HG03064 (cell line): Measurements from ENCODE around the gene ANKRD45.
"Not testable (repeated sequence)": the region's sequence is repeated elsewhere in the genome, so short reads cannot be mapped to it uniquely, and the experiment has no call there.

Experiments used
- ATAC-seq: cut with Tn5 transposase; IDR thresholded peaks from one replicate; pipeline ENCODE4 v1.9.1; 2021; ENCODE audit warnings: low read depth; ENCODE audit not compliant: unreplicated experiment

ANKRD45 gene

DNA sequence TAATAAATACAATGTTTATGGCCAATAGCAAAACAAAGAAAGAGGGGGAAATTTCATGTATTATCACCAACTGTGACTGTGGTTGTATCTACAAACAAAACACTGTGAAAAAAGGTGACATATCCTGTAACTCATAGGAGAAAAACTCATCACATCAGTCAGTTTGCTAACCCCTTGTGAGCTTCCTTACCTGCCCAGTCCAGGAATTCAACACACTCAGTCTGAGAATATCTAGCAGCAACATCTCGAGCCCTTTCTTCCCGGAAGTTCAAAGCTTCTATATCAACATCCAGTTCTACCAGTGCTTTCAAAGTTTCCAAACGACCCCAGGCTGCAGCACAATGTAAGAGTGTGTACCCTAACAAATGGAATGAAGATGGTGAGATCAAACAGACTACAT, 23.0 kb downstream of the ANKRD45 start:
- ATAC-seq = no peak

DNA sequence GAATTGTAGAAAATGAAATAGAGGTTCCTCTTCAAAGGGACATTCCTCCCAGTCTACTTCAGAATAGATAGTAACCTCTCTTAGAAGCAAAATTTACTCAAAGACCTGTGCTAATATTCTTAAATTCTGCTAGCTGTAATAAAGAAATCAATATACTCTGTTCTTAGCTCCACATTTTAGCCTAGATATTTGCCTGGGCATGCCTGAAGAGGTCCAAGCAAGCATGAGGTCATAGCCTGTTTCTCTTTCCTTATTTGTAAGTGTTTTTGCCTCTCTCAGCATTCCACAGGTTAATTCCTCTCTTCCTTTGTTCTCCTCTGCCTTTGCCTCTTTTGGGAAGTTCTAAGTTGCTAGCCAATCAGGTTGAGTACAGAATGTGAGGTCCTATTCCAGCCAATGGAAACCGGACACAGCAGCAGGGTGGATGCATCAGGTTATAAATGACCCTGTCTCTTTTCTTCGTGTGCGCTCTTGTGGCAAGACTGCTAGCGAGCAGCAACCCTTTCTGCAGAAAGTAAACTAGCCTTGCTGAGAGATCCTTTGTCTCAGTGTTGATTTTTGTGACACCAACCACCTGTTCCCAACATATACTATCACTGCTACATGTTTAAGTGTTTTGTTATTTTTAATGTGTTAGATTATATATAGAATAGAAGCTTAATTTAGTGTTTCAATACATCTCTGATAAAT, 27.1 kb downstream of the ANKRD45 start:
- ATAC-seq = not testable (repeated sequence)

DNA sequence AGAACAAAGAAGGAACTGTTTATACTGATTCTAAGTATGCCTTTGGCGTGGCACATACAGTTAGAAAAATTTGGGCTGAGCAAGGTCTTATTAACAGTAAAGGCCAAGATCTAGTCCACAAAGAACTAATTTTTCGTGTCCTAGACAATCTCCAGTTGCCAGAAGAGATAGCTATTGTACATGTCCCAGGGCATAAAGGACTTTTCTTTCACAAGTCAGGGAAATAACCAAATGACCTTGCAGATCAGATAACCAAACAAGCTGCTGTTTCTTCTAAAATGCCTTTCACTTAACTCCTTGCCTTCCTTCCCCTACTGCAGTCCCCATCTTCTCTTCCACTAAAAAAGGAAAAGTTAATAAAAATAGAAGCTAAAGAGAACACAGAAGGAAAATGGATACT, 30.5 kb downstream of the ANKRD45 start:
- ATAC-seq = no peak

DNA sequence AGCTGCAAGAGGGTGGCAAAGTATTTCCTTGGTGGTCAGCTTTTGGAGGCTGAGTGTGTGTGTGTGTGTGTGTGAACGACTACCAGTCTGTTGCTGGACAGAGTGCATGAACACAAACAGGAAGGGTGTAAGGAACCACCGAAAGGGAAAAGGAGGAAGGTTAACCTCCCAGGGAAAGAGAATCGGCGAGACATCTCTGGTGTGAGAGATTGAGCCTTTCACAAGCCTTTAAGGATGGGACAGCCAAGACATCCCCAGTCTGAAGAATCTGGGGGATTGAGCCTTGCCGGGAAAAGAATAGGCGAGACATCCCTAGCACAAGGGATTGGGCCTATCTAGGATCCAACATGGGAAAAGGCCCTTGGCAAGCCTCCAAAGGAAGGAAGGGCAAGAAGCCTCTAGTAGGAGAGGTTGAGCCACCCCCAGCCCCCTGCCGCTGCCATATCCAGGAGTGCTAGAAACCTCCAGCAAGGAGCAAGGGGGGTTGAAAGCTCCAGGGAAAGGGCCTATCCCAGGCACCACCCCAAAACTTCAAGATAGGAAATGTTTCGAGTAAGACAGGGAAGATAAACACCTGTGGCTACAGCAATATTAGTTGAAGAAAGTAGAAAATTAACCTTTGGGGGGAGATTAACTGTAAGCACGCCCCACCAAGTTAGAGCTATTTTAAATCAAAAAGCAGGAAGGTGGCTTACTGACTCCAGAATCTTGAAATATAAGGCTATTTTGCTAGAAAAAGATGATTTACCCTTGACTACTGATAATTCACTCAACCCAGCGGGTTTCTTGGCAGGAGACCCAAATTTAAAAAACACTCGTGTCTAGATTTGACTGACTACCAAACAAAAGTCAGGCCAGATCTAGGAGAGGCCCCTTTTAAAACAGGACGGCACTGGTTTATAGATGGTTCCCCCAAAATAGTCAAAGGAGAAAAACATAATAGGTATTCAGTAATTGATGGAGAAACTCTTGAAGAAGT, 31.3 kb downstream of the ANKRD45 start:
- ATAC-seq = no peak

DNA sequence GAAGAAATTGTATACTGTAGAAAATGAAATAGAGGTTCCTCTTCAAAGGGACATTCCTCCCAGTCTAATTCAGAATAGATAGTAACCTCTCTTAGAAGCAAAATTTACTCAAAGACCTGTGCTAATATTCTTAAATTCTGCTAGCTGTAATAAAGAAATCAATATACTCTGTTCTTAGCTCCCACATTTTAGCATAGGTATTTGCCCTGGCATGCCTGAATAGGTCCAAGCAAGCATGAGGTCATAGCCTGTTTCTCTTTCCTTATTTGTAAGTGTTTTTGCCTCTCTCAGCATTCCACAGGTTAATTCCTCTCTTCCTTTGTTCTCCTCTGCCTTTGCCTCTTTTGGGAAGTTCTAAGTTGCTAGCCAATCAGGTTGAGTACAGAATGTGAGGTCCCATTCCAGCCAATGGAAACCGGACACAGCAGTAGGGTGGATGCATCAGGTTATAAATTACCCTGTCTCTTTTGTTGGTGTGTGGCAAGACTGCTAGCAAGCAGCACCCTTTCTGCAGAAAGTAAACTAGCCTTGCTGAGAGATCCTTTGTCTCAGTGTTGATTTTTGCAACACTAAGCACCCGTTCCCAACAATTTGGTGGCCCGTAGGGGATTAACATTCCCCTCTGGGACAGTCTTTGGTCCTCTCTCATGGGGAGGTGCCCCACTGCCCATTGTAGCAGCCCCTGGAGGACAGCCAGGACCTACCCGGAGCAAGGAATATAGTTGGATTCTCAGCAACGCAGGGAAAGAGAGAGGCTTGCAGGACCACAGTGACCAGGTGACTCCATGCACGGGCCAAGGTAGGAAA, 32.2 kb downstream of the ANKRD45 start:
- ATAC-seq = not testable (repeated sequence)

DNA sequence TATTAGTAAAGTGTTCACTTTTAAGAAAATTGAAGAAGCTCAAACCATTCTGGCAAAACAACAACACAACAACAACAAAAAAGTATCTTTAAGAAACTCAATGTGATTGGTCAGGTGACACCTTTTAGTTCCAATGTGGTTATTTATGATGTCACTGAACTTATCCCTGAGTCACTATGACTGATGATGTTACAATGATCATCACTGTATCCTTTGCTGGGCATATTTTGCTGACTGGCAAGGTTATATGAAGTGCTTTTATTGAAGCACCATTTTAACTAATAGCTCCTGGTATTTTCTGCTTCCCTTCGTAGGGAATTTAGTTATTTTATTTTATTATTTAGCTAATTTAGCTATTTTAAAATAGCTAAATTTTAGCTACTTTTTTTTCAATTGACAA, 34.5 kb downstream of the ANKRD45 start, which contains the start of gene TEX50:
TSS of gene TEX50 (plus strand) at position 223 of the 400 bp plus-strand sequence. CDS start 184 bp downstream, outside the sequence.
- no peak for ATAC-seq

- ATAC-seq = no peak
Observed at GRCh38 chr1:173628888-173629287, 40.8 kb downstream of the ANKRD45 start.

GRCh38 chr1:173627269-173627668, 42.4 kb downstream of the ANKRD45 start:
- ATAC-seq = no peak

DNA sequence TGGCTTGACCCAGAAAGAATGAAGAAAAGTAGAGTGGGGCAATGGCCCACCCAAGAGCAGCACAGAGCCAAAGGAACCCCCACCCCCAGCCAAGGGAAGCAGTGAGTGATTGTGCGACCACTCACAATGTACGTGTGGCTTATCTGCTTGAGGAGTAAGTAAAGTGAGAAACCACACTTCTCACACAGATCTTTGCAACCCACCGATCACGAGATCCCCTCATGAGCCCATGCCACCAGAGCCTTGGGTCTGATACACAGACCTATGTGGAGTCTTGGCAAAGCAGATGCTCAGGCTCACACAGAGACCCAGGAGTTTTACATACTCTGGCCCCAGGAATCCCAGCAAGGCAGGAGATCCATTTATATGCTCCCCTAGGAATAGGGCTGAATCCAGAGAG, 52.8 kb downstream of the ANKRD45 start:
- no peak for ATAC-seq

- not testable (repeated sequence) for ATAC-seq
Observed at GRCh38 chr1:173613086-173613485, 56.6 kb downstream of the ANKRD45 start.

GRCh38 chr1:173608503-173609216, 61.0 kb downstream of the ANKRD45 start:
- no peak for ATAC-seq

- no peak for ATAC-seq
Observed at GRCh38 chr1:173603056-173603591, 66.5 kb downstream of the ANKRD45 start, which contains the start of gene SLC9C2. Gene SLC9C2 (minus strand): TSS chr1:173603072. CDS start chr1:173601776, 1,296 bp downstream.

- peak; percentile 69 for ATAC-seq
Observed at GRCh38 chr1:173601588-173601987, 68.1 kb downstream of the ANKRD45 start.

- ATAC-seq = no peak
Observed at GRCh38 chr1:173596097-173596825, 73.4 kb downstream of the ANKRD45 start.

DNA sequence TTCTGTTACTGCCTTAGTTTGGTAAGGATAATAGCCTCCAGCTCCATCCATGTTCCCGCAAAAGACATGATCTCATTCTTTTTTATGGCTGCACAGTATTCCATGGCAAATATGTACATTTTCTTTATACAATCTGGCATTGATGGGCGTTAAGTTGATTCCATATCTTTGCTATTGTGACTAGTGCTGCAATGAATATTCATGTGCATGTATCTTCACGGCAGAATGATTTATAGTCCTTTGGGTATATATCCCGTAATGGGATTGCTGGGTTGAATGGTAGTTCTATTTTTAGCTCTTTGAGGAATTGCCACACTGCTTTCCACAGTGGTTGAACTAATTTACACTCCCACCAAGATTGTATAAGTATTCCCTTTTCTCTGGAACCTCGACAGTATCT, 78.5 kb downstream of the ANKRD45 start:
- ATAC-seq = not testable (repeated sequence)

DNA sequence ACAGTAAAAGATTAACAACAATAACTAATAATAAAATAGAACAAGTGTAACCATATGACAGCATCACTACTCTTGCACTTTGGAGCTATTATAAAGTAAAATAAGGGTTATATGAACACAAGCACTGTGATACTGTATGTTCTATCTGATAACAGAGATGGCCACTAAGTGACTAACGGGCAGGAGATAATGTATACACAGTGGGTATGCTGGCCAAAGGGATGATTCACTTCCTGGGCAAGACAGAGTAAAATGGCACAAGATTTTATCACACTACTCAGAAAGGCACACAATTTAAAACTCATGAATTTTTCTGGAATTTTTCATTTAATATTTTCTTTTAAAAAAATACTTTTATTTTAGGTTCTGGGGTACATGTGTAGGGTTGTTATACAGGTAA, 79.1 kb downstream of the ANKRD45 start:
- ATAC-seq = no peak

- ATAC-seq = no peak
Observed at GRCh38 chr1:173581383-173582079, 88.1 kb downstream of the ANKRD45 start.

DNA sequence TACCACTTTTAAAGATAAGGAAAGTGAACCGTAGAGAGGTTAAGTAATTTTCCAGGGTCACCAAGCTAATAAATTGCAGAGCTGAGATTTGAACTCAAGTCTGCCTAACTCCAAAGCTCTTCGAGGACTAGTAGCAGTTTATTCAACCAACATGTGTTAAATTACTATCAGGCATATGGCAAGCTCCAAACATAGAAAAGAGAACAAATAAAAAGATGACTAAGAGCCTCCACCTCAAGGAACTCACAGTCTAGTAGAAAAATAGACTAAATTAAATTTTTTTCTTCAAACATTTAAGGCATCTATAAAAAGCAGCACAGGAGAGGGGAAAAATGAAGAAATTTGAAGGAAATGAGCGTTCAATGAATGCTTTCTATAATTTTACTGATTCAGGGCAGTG, 89.0 kb downstream of the ANKRD45 start:
- ATAC-seq = no peak
